Measurements from ENCODE around the gene CEP83. TPM values are rescaled to one million over a fixed set of nuclear protein-coding genes. Genes with fewer than 3 reads are reported as not detected.

CEP83 gene
- total and polyA plus RNA-seq, 9 of the 15 experiments (the other 6 are each of a cell fraction or from before 2014, with no cell fraction given), result 5.3 to 40.5 (median 31.3) TPM

DNA sequence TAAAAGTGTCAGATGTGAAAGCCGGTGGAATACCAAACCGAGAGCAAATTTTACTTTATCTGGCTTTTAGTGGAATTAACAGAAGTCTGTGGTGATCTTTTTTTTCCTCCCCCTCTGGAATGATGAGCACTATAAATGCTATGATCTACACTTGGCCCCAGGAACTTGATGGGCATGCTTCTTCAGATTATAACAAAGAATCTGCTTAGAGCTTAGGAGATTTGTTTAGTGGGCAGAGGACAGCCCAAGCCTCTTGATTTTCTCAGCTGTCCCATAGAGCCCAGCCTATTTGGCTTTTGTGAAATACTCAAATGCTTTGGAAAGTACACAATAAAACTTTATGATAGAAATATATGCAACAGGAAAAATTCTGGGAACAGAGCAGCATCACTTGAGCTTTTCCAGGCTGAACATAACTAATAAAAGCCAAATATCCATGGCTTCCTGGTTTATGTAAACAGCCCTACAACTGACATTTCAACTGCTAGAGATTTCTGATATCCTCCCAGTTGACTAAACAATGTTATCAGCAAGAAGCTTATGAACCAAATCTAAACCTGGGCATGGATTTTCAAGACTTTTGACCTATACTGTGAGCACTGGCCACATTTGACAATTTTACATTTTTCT, 161.7 kb downstream of the CEP83 start:
- no peak for DNase-seq (ENCODE audit: extremely low read depth in 1 of 4, low spot score in 3 of 4)
- peaks cover 12% of the 10 kb centered on the region; the same call in 2 of the 3 replicates for H3K36me3 ChIP-seq (ENCODE audit: control insufficient read depth, insufficient read depth, low read length)
- H3K79me2 ChIP-seq (ENCODE audit: control insufficient read depth, insufficient read depth, low read length), result no peaks in the 10 kb centered on the region
- H3K4me3 ChIP-seq, result no peak overlapping the region
- ATAC-seq, result no peak
- no peaks in the 10 kb centered on the region for H3K9me1 ChIP-seq (ENCODE audit: control insufficient read depth, insufficient read depth, low read length)
- no peak overlapping the region for H3K4me2 ChIP-seq (ENCODE audit: insufficient read depth, low read length)
- WGBS (ENCODE audit: insufficient coverage, low coverage, missing lambda C conversion rate), result 88% methylated on average over 2 of the region's 2 CpGs
- no peaks in the 10 kb centered on the region for H3K27me3 ChIP-seq (ENCODE audit: control insufficient read depth in 2 of 2, insufficient read depth in 2 of 2, low read length in 2 of 2)
- H4K20me1 ChIP-seq (replicated peaks; ENCODE audit: control insufficient read depth, insufficient read depth, low read length), result no peaks in the 10 kb centered on the region
- in situ Hi-C loops (cut with MboI), result no loop called here
- no peaks in the 10 kb centered on the region; a peak in 2 of 5 replicates for H3K4me1 ChIP-seq (replicated peaks in 1 of 2; ENCODE audit: control insufficient read depth in 2 of 2, insufficient read depth in 2 of 2, low read length in 2 of 2)
- BruUV-seq (replicated peaks), result no TSS peak
- no peak overlapping the region for H3K9ac ChIP-seq (ENCODE audit: insufficient read depth in 1 of 2, low read depth in 2 of 2, low read length in 2 of 2)
- POLR2A ChIA-PET, result interaction anchor here (1.5 kb wide), 1 partner anchor 9 kb away, joined by 4 read pairs; no protein-coding TSS in a partner anchor
- CTCF ChIA-PET (ENCODE audit: low intra/inter-chr PET ratio), result no interaction called here
- no peak for FAIRE-seq
- intact Hi-C loops (cut with micrococcal nuclease), result no loop called here
- no peak overlapping the region for H3K27ac ChIP-seq (ENCODE audit: extremely low read depth, low read depth, low read length)
- H3K9me3 ChIP-seq (replicated peaks; ENCODE audit: control insufficient read depth, insufficient read depth, low read depth, low read length), result no peaks in the 10 kb centered on the region
- H2AFZ ChIP-seq (ENCODE audit: low read depth, low read length), result no peak overlapping the region
- no peak for TF ChIP-seq DACH1 (IDR thresholded peaks at IDR 0.05; ENCODE audit: partially characterized antibody)
- TF ChIP-seq, protein P1, sequence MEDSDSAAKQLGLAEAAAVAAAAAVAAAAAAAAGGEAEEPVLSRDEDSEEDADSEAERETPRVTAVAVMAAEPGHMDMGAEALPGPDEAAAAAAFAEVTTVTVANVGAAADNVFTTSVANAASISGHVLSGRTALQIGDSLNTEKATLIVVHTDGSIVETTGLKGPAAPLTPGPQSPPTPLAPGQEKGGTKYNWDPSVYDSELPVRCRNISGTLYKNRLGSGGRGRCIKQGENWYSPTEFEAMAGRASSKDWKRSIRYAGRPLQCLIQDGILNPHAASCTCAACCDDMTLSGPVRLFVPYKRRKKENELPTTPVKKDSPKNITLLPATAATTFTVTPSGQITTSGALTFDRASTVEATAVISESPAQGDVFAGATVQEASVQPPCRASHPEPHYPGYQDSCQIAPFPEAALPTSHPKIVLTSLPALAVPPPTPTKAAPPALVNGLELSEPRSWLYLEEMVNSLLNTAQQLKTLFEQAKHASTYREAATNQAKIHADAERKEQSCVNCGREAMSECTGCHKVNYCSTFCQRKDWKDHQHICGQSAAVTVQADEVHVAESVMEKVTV (CRISPR knock-in tag; IDR thresholded peaks at IDR 0.05), result no peak
- no peak for TF ChIP-seq RBFOX2 (IDR thresholded peaks at IDR 0.05; ENCODE audit: low read depth, low read length)
- TF ChIP-seq, protein P2, sequence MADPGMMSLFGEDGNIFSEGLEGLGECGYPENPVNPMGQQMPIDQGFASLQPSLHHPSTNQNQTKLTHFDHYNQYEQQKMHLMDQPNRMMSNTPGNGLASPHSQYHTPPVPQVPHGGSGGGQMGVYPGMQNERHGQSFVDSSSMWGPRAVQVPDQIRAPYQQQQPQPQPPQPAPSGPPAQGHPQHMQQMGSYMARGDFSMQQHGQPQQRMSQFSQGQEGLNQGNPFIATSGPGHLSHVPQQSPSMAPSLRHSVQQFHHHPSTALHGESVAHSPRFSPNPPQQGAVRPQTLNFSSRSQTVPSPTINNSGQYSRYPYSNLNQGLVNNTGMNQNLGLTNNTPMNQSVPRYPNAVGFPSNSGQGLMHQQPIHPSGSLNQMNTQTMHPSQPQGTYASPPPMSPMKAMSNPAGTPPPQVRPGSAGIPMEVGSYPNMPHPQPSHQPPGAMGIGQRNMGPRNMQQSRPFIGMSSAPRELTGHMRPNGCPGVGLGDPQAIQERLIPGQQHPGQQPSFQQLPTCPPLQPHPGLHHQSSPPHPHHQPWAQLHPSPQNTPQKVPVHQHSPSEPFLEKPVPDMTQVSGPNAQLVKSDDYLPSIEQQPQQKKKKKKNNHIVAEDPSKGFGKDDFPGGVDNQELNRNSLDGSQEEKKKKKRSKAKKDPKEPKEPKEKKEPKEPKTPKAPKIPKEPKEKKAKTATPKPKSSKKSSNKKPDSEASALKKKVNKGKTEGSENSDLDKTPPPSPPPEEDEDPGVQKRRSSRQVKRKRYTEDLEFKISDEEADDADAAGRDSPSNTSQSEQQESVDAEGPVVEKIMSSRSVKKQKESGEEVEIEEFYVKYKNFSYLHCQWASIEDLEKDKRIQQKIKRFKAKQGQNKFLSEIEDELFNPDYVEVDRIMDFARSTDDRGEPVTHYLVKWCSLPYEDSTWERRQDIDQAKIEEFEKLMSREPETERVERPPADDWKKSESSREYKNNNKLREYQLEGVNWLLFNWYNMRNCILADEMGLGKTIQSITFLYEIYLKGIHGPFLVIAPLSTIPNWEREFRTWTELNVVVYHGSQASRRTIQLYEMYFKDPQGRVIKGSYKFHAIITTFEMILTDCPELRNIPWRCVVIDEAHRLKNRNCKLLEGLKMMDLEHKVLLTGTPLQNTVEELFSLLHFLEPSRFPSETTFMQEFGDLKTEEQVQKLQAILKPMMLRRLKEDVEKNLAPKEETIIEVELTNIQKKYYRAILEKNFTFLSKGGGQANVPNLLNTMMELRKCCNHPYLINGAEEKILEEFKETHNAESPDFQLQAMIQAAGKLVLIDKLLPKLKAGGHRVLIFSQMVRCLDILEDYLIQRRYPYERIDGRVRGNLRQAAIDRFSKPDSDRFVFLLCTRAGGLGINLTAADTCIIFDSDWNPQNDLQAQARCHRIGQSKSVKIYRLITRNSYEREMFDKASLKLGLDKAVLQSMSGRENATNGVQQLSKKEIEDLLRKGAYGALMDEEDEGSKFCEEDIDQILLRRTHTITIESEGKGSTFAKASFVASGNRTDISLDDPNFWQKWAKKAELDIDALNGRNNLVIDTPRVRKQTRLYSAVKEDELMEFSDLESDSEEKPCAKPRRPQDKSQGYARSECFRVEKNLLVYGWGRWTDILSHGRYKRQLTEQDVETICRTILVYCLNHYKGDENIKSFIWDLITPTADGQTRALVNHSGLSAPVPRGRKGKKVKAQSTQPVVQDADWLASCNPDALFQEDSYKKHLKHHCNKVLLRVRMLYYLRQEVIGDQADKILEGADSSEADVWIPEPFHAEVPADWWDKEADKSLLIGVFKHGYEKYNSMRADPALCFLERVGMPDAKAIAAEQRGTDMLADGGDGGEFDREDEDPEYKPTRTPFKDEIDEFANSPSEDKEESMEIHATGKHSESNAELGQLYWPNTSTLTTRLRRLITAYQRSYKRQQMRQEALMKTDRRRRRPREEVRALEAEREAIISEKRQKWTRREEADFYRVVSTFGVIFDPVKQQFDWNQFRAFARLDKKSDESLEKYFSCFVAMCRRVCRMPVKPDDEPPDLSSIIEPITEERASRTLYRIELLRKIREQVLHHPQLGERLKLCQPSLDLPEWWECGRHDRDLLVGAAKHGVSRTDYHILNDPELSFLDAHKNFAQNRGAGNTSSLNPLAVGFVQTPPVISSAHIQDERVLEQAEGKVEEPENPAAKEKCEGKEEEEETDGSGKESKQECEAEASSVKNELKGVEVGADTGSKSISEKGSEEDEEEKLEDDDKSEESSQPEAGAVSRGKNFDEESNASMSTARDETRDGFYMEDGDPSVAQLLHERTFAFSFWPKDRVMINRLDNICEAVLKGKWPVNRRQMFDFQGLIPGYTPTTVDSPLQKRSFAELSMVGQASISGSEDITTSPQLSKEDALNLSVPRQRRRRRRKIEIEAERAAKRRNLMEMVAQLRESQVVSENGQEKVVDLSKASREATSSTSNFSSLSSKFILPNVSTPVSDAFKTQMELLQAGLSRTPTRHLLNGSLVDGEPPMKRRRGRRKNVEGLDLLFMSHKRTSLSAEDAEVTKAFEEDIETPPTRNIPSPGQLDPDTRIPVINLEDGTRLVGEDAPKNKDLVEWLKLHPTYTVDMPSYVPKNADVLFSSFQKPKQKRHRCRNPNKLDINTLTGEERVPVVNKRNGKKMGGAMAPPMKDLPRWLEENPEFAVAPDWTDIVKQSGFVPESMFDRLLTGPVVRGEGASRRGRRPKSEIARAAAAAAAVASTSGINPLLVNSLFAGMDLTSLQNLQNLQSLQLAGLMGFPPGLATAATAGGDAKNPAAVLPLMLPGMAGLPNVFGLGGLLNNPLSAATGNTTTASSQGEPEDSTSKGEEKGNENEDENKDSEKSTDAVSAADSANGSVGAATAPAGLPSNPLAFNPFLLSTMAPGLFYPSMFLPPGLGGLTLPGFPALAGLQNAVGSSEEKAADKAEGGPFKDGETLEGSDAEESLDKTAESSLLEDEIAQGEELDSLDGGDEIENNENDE (IDR thresholded peaks at IDR 0.05; ENCODE audit: low read depth, low read length), result no peak
- no peak for TF ChIP-seq GTF2F1 (IDR thresholded peaks at IDR 0.05; ENCODE audit: low read depth, low read length)
- no peak for TF ChIP-seq IRF2 (CRISPR knock-in tag; IDR thresholded peaks at IDR 0.05)
- TF ChIP-seq HIVEP1 (CRISPR knock-in tag; IDR thresholded peaks at IDR 0.05), result no peak
- no peak for TF ChIP-seq CBFB (CRISPR knock-in tag; IDR thresholded peaks at IDR 0.05)
- no peak for TF ChIP-seq ESRRA (IDR thresholded peaks at IDR 0.05; ENCODE audit: borderline replicate concordance, low read depth)
- no peak for TF ChIP-seq PHB2 (IDR thresholded peaks at IDR 0.05; ENCODE audit: low read depth)
- TF ChIP-seq KDM1A (IDR thresholded peaks at IDR 0.05), result peak; percentile 32 to 60; a peak in 1 of 4 replicates

All from K562 (cell line).